Adrenal gland (tissue), 5 donors: Measurements from ENCODE around the gene PNPO.

ENCODE experiments used
- CTCF ChIP-seq, 6 experiments: fragments of 450-650 bp in 4 of 6; fragments of 200-600 bp in 2 of 6; sonication (generic) in 1 of 6; IDR thresholded peaks; 1 replicate in 5 of 6; 2 replicates in 1 of 6; pipeline versions ENCODE4 v1.5.1 to v1.8.0; 2016 to 2021; ENCODE audit warnings: antibody characterized with exemption in 6 of 6, mild to moderate bottlenecking in 2 of 6, moderate library complexity in 1 of 6
- POLR2A ChIP-seq, 2 donors: fragments of 450-650 bp; IDR thresholded peaks; one replicate each; pipeline ENCODE4 v1.6.1; 2017; ENCODE audit warnings: antibody characterized with exemption in 2 of 2, mild to moderate bottlenecking in 2 of 2, moderate library complexity in 1 of 2
- donor health status: DM: no; HTN: no; CAD: no.

GRCh38 chr17:47990962-47991731, 49.8 kb downstream of the PNPO start:
- TF ChIP-seq CTCF (IDR thresholded peaks at IDR 0.05) (no peak), POLR2A (IDR thresholded peaks at IDR 0.05) (no peak)
